Cardiac atrium fibroblast (primary cell): ENCODE results near the gene ZSCAN12. TPM values are rescaled to one million over a fixed set of nuclear protein-coding genes. Genes with fewer than 3 reads are reported as not detected.

Experiments used
- total RNA-seq: library from RNA; depleted of rRNA; stranded (reverse); fragments of >200 nt; gene quantifications from 2 replicates; pipeline ENCODE4 v1.2.3, GENCODE V29; 2015

The ZSCAN12 gene
- total RNA-seq, result 1.3 and 2.0 TPM in 2 replicates

DNA sequence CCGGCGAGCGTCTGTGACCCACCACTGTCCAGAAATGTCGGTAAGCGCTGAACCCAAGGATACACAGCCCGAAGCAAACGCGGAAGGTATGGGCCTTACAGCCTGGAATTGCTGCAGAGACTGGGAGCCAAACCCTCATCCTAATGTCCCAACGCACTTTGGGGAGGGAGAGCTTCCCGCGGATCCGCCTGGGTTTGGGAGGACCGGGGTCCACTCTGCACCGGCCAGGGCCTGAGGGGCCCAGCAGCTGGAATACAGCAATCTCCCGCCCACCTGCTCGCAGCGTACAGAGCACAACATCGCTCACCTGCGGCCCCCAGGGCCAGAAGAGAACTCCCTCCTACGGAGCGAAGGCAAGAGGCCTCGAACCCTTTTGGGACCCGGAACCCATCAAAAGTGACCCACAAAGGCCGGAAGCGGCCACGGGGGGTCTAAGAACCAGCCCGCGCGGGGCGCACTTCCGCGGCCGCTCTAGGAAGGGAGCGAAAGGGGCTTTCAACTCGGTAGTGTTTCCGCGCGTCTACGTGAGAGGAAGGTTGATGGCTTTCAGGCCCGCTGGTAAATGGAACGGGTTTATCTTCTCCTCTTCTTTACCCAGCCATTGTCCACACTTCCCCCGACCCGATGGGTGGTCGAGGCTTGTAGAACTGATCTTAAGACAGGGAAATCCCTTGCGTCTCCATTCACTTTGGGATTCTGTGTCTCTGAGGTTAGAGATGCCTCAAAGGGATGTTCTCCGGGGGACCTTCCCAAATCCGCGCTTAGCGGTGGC, at the start of gene ZSCAN12:
ZSCAN12 (minus strand) TSS at position 398 of the 772 bp plus-strand sequence. CDS start 1,342 bp downstream, outside the sequence.

DNA sequence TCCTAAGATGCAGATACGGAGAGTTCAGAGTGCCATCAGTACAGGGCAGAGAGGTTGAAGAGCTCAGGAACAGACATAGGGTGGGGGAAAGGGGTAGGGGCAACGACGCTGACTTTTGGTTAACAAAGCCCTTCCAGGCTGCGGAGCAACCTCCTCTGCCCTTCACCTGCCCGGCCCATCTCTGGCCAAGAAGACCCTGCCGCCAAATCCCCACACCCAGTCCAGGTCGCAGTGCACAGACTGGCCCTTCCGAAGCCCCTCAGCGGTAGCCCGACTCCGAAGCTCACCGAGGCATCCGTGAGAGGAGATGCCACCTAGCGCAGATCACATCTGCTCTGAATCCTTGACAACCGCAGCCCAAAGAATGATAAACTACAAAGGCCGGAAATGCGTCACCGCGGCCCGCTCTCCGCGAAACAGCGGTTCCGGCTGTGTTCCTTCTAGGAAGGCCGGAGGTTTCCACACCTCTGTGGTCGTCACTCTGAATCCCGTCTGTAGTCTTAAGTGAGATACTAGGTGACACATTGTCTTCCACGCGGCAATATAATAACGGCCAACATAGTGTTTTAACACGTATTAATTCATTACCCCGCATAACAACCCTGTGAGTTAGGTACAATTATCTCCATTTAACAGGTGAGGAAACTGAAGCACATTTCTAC, 43.7 kb upstream of the ZSCAN12 start, which contains the start of gene ZSCAN23:
ZSCAN23 (minus strand) TSS at position 380 of the 662 bp plus-strand sequence. CDS start 7,225 bp downstream, outside the sequence.

DNA sequence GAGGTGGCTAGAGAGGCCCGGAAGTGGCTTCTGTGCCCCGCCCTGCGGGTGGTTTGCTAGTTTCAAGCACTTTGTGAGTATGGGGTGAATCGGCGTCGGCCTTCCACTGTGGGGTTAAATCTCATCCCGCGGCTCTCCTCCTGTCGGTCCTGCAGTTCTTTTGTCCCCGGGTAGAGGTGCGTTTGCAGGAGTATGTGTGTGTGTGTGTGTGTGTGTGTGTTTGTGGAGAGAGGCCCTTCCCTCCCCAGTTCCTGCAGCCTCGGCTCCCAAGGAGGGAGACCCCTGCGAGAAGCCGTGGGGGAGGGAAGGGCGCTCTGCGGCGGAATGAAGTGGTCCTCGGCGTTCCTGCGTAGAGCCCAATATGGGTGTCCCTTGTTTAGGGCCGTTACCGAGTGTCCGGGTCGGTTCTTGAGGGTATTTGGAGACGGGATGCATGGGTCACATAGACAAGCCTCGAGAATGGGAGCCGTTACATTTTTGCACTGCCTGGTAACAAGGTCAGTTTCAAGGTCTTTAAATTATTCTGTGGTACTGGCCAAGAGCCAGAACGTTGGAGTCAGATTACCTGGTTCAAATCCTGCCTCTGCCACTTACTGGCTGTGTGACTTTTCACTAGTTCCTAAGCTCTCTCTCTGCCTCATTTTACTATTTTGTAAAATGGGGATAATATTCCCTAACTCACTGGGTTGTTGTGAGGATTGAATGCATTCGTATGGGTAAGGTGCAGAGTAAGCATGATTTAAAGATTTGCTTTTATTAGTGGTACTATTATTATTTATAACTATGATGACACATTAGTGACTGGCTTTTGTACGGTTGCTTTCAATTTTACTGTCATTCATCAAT, 49.4 kb downstream of the ZSCAN12 start, which contains the start of gene ZKSCAN3:
ZKSCAN3 (plus strand) TSS at position 56 of the 846 bp plus-strand sequence. CDS start 9,640 bp downstream, outside the sequence.

DNA sequence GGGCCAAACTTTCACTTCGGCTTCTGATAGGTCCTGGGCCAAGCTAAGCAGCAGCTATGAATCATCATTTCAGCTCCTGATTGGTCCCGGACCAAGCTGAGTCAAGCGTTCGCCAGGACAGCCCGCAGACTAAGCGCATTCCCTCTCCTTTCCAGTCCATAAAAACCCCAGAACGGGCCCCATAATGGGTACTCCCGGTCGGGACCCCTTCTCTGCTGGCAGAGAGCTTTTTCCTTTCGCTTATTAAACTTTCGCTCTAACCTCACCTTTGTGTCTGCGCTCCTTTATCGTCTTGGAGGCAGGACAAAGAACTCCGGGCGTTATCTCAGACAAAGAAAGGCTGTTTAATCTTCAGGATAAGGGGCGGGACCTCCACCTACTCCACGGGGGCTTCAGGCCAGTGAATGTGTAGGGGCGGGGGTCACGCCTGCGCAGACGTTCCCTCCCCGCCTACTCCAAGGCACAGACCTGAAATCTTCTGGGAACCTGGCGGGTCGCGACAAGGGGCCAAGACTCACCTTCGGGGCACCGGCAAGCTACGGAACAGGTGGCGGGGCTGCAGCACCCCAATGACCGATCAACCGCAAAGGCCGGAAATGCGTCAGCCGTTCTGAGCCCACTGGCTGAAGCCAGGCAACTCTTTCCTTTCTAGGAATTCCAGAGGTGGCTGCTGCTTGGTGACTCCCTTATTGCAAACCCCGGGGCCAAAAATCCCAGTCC, 63.8 kb downstream of the ZSCAN12 start, which contains the start of gene ZSCAN31:
ZSCAN31 (minus strand) TSS at position 585 of the 720 bp plus-strand sequence. CDS start 6,465 bp downstream, outside the sequence.

Other genes starting within 250 kb of the ZSCAN12 start
- 1.8 and 3.7 TPM in 2 replicates for gene ZSCAN9, start 174.5 kb downstream of the ZSCAN12 start, total RNA-seq
- 2.5 and 2.6 TPM in 2 replicates for gene ZKSCAN4, start 147.5 kb downstream of the ZSCAN12 start, total RNA-seq
- 0.36 and 2.3 TPM in 2 replicates for gene NKAPL, start 140.4 kb downstream of the ZSCAN12 start, total RNA-seq
- 11.8 and 15.9 TPM in 2 replicates for gene ZSCAN26, start 132.6 kb downstream of the ZSCAN12 start, total RNA-seq
- gene PGBD1, start 118.2 kb downstream of the ZSCAN12 start, total RNA-seq, result 1.3 and 2.4 TPM in 2 replicates
- 10.5 and 18.0 TPM in 2 replicates for gene ZSCAN31, start 63.6 kb downstream of the ZSCAN12 start, total RNA-seq
- gene ZKSCAN3, start 49.8 kb downstream of the ZSCAN12 start, total RNA-seq, result 1.6 and 2.2 TPM in 2 replicates
- gene ZSCAN23, start 43.7 kb upstream of the ZSCAN12 start, total RNA-seq, result 0.36 and 0.81 TPM in 2 replicates
- not detected in 2 replicates for gene GPX6, start 116.0 kb upstream of the ZSCAN12 start, total RNA-seq
- gene GPX5, start 126.1 kb upstream of the ZSCAN12 start, total RNA-seq, result not detected in 2 replicates